ENCODE measurements around the gene CCDC77. TPM values are rescaled to one million over a fixed set of nuclear protein-coding genes. Genes with fewer than 3 reads are reported as not detected.
A peak's percentile ranks its signal among the peaks of the same experiment; 100 is the strongest.

The CCDC77 gene
- total RNA-seq, 4 donors from 2014 or later, result 3.0 to 7.0 (median 5.5) TPM

GRCh38 chr12:442235-442884 is 40.9 kb downstream of the CCDC77 start:
- peaks cover 8% of the 10 kb centered on the region for H3K27me3 ChIP-seq
- no peak for ATAC-seq
- H3K4me1 ChIP-seq, result no peaks in the 10 kb centered on the region
- peak; percentile 66 to 80 (median 70) for TF ChIP-seq CTCF (IDR thresholded peaks at IDR 0.05)
- no peak for TF ChIP-seq POLR2A (IDR thresholded peaks at IDR 0.05)
- H3K9me3 ChIP-seq, result no peaks in the 10 kb centered on the region
- WGBS, 2 donors (ENCODE audit: low coverage in 1 of 2), result 53 to 59% methylated on average over 13 to 16 of the region's 16 CpGs
- no peak overlapping the region for H3K4me3 ChIP-seq
- H3K36me3 ChIP-seq, result peaks cover 0 to 33% of the 10 kb centered on the region in 2 donors
- H3K27ac ChIP-seq, result no peak overlapping the region

- 90 to 100% methylated on average over 1 of the region's 1 CpG for WGBS, 2 donors (ENCODE audit: low coverage in 1 of 2)
- no peak for ATAC-seq
These were observed 45.7 kb downstream of the CCDC77 start for GRCh38 chr12:447141-447540.

GRCh38 chr12:449203-449602 is 47.8 kb downstream of the CCDC77 start:
- Histone ChIP-seq H3K9me3 (no peaks in the 10 kb centered on the region), H3K36me3 (no peaks in the 10 kb centered on the region), H3K27ac (no peak overlapping the region), H3K4me3 (no peak overlapping the region), H3K4me1 (no peaks in the 10 kb centered on the region), H3K27me3 (peaks cover 62% of the 10 kb centered on the region)
- TF ChIP-seq POLR2AphosphoS5 (IDR thresholded peaks at IDR 0.05), result no peak
- TF ChIP-seq CTCF (IDR thresholded peaks at IDR 0.05), result no peak
- TF ChIP-seq POLR2A (IDR thresholded peaks at IDR 0.05), result no peak
- no peak for TF ChIP-seq EP300 (IDR thresholded peaks at IDR 0.05)
- WGBS, 2 donors (ENCODE audit: low coverage in 1 of 2), result 40 to 71% methylated on average over 1 to 4 of the region's 4 CpGs
- ATAC-seq, result no peak

More at GRCh38 chr12:447141-447540, 45.7 kb downstream of the CCDC77 start:
- H3K4me1 ChIP-seq, result no peaks in the 10 kb centered on the region
- no peak overlapping the region for H3K27ac ChIP-seq
- H3K36me3 ChIP-seq, result no peaks in the 10 kb centered on the region
- no peak overlapping the region for H3K4me3 ChIP-seq
- H3K9me3 ChIP-seq, result no peaks in the 10 kb centered on the region
- peaks cover 54% of the 10 kb centered on the region for H3K27me3 ChIP-seq
- TF ChIP-seq POLR2A (IDR thresholded peaks at IDR 0.05) (no peak), CTCF (IDR thresholded peaks at IDR 0.05) (no peak), EP300 (IDR thresholded peaks at IDR 0.05) (no peak), POLR2AphosphoS5 (IDR thresholded peaks at IDR 0.05) (no peak)

GRCh38 chr12:450438-450837 is 49.0 kb downstream of the CCDC77 start:
- H3K27ac ChIP-seq, result no peak overlapping the region
- WGBS, 2 donors (ENCODE audit: low coverage in 1 of 2), result 73 to 85% methylated on average over 3 of the region's 3 CpGs
- H3K27me3 ChIP-seq, result peaks cover 62% of the 10 kb centered on the region
- TF ChIP-seq POLR2A (IDR thresholded peaks at IDR 0.05) (no peak), EP300 (IDR thresholded peaks at IDR 0.05) (no peak), POLR2AphosphoS5 (IDR thresholded peaks at IDR 0.05) (no peak), CTCF (IDR thresholded peaks at IDR 0.05) (no peak)
- no peak overlapping the region for H3K4me3 ChIP-seq
- no peaks in the 10 kb centered on the region for H3K9me3 ChIP-seq
- H3K4me1 ChIP-seq, result no peaks in the 10 kb centered on the region
- no peak for ATAC-seq
- no peaks in the 10 kb centered on the region for H3K36me3 ChIP-seq

- no peak for ATAC-seq
These were observed 51.3 kb downstream of the CCDC77 start for GRCh38 chr12:452667-453210.

More at GRCh38 chr12:452667-453210, 51.3 kb downstream of the CCDC77 start:
- 72% methylated on average over 2 of the region's 25 CpGs; no CpG with 5 or more reads in 1 of the 2 donors for WGBS, 2 donors (ENCODE audit: low coverage in 1 of 2)
- Histone ChIP-seq H3K4me1 (no peaks in the 10 kb centered on the region), H3K36me3 (no peaks in the 10 kb centered on the region), H3K27ac (no peak overlapping the region), H3K9me3 (no peaks in the 10 kb centered on the region), H3K4me3 (no peak overlapping the region), H3K27me3 (peaks cover 69% of the 10 kb centered on the region)
- TF ChIP-seq POLR2AphosphoS5 (IDR thresholded peaks at IDR 0.05) (no peak), CTCF (IDR thresholded peaks at IDR 0.05) (no peak), POLR2A (IDR thresholded peaks at IDR 0.05) (no peak), EP300 (IDR thresholded peaks at IDR 0.05) (no peak)
